GM04504 (cell line): Measurements from ENCODE around the gene ALB.

Experiments used
- DNase-seq: peaks from one replicate; pipeline ENCODE4 v3.0.0-alpha.2; 2012; ENCODE audit warnings: low read depth

The ALB gene

DNA sequence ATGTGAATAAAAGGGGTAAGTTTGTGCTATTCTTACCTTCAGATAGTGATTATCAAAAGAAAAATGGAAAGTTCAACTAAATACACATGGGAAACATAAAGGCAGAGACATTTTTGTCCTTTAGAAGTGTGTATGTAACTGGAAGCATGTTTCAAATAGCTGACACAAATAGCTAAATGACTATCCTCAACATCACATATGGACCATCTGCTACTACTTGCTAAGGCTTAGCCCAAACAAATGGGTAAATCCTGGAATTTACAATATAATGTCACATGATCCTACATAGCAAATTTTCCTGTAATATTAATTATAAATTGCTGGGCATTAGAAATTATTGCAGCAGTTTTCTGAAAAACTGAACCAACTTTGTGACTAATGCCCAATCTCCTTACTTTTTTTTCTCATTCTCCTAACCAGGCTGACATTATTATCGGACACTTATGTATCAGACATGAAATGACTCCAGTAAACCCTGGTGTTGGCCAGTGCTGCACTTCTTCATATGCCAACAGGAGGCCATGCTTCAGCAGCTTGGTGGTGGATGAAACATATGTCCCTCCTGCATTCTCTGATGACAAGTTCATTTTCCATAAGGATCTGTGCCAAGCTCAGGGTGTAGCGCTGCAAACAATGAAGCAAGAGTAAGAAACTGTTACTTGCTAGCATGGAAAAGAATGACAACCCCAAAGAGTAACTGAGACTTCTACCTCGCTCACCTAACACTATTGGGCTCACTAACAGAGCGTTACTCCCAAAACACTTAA is 48.1 kb downstream of the ALB start:
- no peak for DNase-seq

GRCh38 chr4:73452953-73453700 is 49.0 kb downstream of the ALB start:
- DNase-seq: no peak

DNA sequence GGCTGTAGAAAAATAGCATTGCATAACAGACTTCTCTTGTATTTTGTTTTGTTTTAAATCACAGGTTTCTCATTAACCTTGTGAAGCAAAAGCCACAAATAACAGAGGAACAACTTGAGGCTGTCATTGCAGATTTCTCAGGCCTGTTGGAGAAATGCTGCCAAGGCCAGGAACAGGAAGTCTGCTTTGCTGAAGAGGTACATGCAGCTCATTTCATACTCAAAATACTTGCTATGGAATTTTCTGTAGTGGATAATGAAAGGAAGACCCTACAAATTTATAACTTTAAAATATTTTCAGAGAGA is 49.6 kb downstream of the ALB start:
- DNase-seq: no peak

- DNase-seq: no peak
Measured at GRCh38 chr4:73454920-73455319, 50.8 kb downstream of the ALB start.

DNA sequence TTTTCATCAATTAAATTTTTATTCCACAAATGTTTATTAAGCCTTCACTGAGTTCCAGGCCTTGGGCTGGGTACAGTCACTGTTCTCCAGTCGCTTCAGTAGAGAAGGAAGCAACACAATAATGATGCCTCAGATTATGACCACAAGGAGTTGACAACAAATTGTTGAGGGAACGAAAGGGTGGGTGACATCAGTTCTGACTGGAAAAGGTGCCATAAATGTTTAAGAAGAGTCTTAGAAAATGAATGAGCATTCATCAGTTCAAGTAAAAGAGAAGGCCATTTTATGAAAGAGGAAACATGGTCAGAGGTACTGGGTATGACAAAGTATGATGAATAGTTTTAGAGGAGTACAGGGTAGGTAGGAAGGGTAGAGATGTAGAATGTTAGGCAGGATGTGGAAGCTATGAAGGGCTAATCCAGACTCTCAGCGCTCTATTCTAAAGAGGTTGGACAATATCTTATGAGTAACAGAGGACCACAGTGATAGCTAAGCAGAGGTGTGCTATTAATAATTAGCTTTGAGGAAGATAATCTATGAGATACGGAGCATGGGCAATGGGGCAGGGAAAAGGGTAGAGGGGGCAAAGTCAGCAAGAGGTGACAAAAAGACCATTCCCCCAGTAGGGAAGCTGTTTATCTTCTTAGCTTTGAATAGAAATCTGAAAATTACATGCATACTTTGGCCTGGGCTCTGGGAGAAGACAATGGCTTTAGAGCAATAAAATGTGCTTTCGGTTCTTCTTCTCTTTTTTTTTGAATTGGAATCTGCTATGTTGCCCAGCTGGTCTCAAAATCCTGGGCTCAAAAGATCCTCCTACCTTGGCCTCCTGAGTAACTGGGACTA is 52.3 kb downstream of the ALB start:
- no peak for DNase-seq

DNA sequence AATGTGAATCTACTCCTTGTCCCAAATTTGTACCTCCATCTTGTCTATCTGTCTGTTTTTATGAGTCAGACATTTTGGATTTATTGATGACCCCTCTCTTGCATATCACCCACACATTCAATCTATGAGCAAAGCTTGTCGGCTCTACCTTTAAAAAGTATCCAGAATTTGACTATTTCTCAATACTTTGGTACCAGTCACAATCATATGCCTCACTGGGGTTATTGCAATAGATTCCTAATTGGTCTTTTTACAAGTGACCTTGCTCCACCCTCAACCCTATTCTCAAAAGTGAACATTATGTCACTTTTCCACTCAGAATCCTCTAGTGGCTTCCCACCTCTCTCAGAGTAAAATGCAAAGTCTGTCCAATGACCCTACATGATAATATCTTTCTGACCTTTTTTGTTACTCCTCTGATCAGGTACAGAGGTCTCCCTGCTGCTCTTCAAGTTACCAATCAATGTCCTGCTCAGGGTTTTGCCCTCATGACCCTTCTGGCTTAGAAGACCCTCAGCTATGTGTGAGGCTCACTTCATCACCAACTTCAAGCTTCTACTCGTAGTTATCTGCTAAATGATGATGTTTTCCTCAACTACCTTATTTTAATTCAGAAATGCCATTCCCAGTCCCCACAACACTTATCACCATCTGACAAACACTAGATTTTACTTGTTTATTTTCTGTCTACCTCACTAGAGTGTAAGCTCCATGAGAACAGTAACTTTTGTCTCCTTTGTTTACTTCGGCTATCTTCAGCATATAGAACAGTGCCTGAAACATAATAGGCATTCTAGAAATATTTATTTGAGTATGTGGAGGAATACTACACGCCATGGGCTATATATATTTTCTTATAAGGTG is 54.3 kb downstream of the ALB start:
- DNase-seq: no peak

DNA sequence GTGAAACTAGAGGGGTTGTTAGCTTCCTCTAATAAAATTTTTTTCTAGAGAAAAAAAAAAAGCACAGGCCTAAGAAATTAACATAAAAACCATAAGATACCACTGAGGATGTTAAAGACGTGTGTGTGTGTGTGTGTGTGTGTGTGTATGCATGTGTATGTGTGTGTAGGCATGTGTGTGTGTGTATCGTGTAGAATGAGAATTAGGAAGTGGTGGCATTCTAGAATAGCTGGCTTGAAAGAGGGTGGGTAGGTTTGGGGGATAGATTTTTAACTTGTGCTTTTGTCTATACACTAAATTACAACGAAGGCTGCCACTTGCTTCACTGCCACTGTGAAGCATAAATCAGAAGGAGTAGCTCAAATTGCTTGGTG is 54.9 kb downstream of the ALB start:
- no peak for DNase-seq

DNA sequence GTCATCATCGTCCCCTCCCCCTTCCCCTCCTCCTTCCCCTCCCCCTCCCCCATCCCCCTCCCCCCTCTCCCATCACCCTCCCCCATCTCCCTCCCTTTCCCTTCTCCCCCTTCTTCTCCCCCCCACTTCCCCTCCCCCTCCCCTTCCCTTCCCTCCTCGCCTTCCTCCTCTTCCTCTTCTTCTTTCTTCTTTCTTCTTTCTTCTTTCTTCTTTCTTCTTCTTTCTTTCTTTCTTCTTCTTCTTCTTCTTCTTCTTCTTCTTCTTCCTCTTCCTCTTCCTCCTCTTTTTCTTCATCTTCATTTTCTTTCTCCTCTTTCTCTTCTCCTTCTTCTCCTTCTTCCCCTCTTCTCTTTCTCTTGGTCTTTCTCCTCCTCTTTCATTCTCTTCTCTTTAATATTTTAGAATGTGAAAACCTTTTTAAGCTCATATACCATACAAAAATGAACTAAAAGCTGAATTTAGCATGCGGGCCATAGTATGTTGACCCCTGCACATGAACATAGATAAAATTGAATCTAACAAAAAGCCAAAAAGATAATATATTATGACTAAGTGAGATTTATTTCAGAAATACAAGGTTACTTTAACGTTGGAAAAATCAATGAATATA is 56.9 kb downstream of the ALB start:
- DNase-seq: no peak

DNA sequence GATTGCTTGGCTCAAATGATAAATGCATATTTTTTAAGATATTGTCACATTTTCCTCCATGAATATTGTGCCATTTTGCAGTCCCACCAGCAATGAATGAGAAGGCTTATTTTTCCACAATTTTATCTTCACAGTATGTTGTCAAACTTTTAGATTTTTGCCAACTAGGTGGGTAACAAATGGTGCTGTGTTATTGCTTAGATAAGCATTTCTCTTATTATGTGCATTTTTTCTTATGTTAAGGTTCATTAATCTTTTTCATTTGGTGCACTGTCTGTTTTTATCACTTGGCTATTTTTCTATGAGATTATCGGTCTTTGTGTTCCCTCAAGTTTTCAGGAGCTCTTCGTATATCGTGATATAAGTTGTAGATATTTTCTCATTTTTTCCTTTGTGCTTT is 64.1 kb downstream of the ALB start:
- no peak for DNase-seq

GRCh38 chr4:73470728-73471127 is 66.6 kb downstream of the ALB start:
- DNase-seq: no peak
